A673 (cell line): ENCODE results near the gene TEX2.

Experiments
- CTCF ChIP-seq: fragments of 300-800, 200-600 bp; sonication (generic); conservative IDR thresholded peaks from 2 replicates; pipeline ENCODE4 v1.5.1; 2017; ENCODE audit warnings: low read depth, mild to moderate bottlenecking, antibody characterized with exemption, low read length, moderate library complexity, mixed read lengths
- EZH2 ChIP-seq: fragments of 200-600 bp; sonication (generic); IDR thresholded peaks from 2 replicates; pipeline ENCODE4 v1.6.1; 2017; ENCODE audit warnings: borderline replicate concordance, low read depth, mild to moderate bottlenecking, mixed read lengths, antibody characterized with exemption, low read length; ENCODE audit not compliant: poor library complexity, severe bottlenecking

- TF ChIP-seq CTCF (no peak), EZH2 (no peak)
Measured at GRCh38 chr17:64109400-64109799, 153.7 kb downstream of the TEX2 start.
